SK-N-SH (cell line): ENCODE measurements around the gene ELMO1. TPM values are rescaled to one million over a fixed set of nuclear protein-coding genes. Genes with fewer than 3 reads are reported as not detected.

Experiments used
- CTCF ChIA-PET: fragments of 300-600, 350-600 bp; formaldehyde crosslinking; extraction: SDS; loops from one replicate; lab custom pipeline; 2021; lab: Yijun Ruan, JAX
- POLR2A ChIA-PET: fragments of 350-600 bp; sonication (Branson Sonifier 250); formaldehyde crosslinking; extraction: SDS; loops from one replicate; lab custom pipeline; 2020; ENCODE audit warnings: antibody characterized with exemption, inconsistent platforms; lab: Yijun Ruan, JAX
- DNase-seq: peaks from one replicate; pipeline ENCODE4 v3.0.0; 2012
- H2AFZ ChIP-seq: fragments of 200-600 bp; sonication (generic); 2 replicates; pipeline ENCODE4 v1.8.1; 2016; ENCODE audit warnings: antibody characterized with exemption, mild to moderate bottlenecking, low read depth
- H3F3A ChIP-seq: fragments of 200-600 bp; sonication (generic); replicated peaks from 2 replicates; pipeline ENCODE3; 2016; ENCODE audit warnings: antibody characterized with exemption, mild to moderate bottlenecking; ENCODE audit not compliant: insufficient read depth
- H3K27ac ChIP-seq, 2 experiments: fragments of 200-500 bp in 1 of 2; fragments of 200-600 bp in 1 of 2; sonication (Bioruptor generic) in 1 of 2; sonication (generic), shearing (Covaris generic) in 1 of 2; 2 replicates each; pipeline versions ENCODE4 v1.5.1 to v1.6.1; 2014 to 2016; ENCODE audit warnings: low read depth in 2 of 2, inconsistent platforms in 1 of 2, low read length in 1 of 2, mild to moderate bottlenecking in 1 of 2, mixed read lengths in 1 of 2
- H3K27me3 ChIP-seq: fragments of 200-600 bp; sonication (generic), shearing (Covaris generic); 2 replicates; pipeline ENCODE4 v1.6.1; 2016; ENCODE audit warnings: mixed run types; ENCODE audit not compliant: insufficient read depth
- H3K36me3 ChIP-seq, 2 experiments: fragments of 200-500 bp in 1 of 2; fragments of 200-600 bp in 1 of 2; sonication (Bioruptor generic) in 1 of 2; sonication (generic) in 1 of 2; replicated peaks in 1 of 2; 2 replicates each; pipeline versions ENCODE3 to v1.5.1; 2014 to 2016; ENCODE audit warnings: low read length in 1 of 2, mild to moderate bottlenecking in 1 of 2; ENCODE audit not compliant: insufficient read depth in 2 of 2, control insufficient read depth in 1 of 2
- H3K4me1 ChIP-seq, 2 experiments: fragments of 200-500 bp in 1 of 2; fragments of 200-600 bp in 1 of 2; sonication (Bioruptor generic) in 1 of 2; sonication (generic), shearing (Covaris generic) in 1 of 2; 2 replicates each; pipeline versions ENCODE4 v1.5.1 to v1.6.1; 2014 to 2016; ENCODE audit warnings: low read depth in 1 of 2, low read length in 1 of 2, mixed run types in 1 of 2; ENCODE audit not compliant: insufficient read depth in 2 of 2, control insufficient read depth in 1 of 2
- H3K4me2 ChIP-seq: fragments of 200-600 bp; sonication (generic), shearing (Covaris generic); 2 replicates; pipeline ENCODE4 v1.6.1; 2017; ENCODE audit warnings: mixed run types
- H3K4me3 ChIP-seq, 2 experiments: fragments of 200-500 bp in 1 of 2; fragments of 200-600 bp in 1 of 2; sonication (Bioruptor generic) in 1 of 2; sonication (generic), shearing (Covaris generic) in 1 of 2; 2 replicates each; pipeline versions ENCODE4 v1.5.1 to v1.8.1; 2014 to 2016; ENCODE audit warnings: low read depth in 2 of 2, inconsistent platforms in 1 of 2, low read length in 1 of 2, mild to moderate bottlenecking in 1 of 2, mixed read lengths in 1 of 2, moderate library complexity in 1 of 2
- H3K79me2 ChIP-seq: fragments of 200-600 bp; sonication (generic); 2 replicates; pipeline ENCODE4 v1.8.1; 2017; ENCODE audit warnings: mild to moderate bottlenecking; ENCODE audit not compliant: insufficient read depth
- H3K9ac ChIP-seq: fragments of 200-600 bp; sonication (generic); 2 replicates; pipeline ENCODE4 v1.6.1; 2017; ENCODE audit warnings: mixed run types
- H3K9me2 ChIP-seq: fragments of 200-600 bp; sonication (generic); 2 replicates; pipeline ENCODE4 v1.6.1; 2017; ENCODE audit warnings: mixed run types
- H3K9me3 ChIP-seq: fragments of 200-600 bp; sonication (generic); 2 replicates; pipeline ENCODE4 v1.6.1; 2017; ENCODE audit warnings: mixed run types, mild to moderate bottlenecking, moderate library complexity
- H4K20me1 ChIP-seq: fragments of 200-600 bp; sonication (generic); 2 replicates; pipeline ENCODE4 v1.6.1; 2017; ENCODE audit warnings: mild to moderate bottlenecking, mixed run types; ENCODE audit not compliant: insufficient read depth
- CHD2 ChIP-seq: fragments of 150-350 bp; IDR thresholded peaks from 2 replicates; pipeline ENCODE4 v1.6.1; 2018; ENCODE audit warnings: low read length; ENCODE audit not compliant: partially characterized antibody
- CTCF ChIP-seq: fragments of 200-600 bp; sonication (generic); IDR thresholded peaks from 2 replicates; pipeline ENCODE4 v1.6.1; 2017; ENCODE audit warnings: antibody characterized with exemption, mild to moderate bottlenecking, moderate library complexity
- ELF1 ChIP-seq: IDR thresholded peaks from 2 replicates; pipeline ENCODE4 v1.4.0; 2012
- FOXJ3 ChIP-seq: sonication (generic); formaldehyde crosslinking; IDR thresholded peaks from 2 replicates; pipeline ENCODE4 v1.5.1; 2020; ENCODE audit warnings: mild to moderate bottlenecking, missing genetic modification reagents
- FOXM1 ChIP-seq: IDR thresholded peaks from 2 replicates; pipeline ENCODE4 v1.4.0; 2012; ENCODE audit warnings: low read depth, mild to moderate bottlenecking
- GATA2 ChIP-seq: sonication (generic); formaldehyde crosslinking; IDR thresholded peaks from 2 replicates; pipeline ENCODE4 v1.5.0; 2020; ENCODE audit warnings: mild to moderate bottlenecking, missing genetic modification reagents
- JUND ChIP-seq: IDR thresholded peaks from 2 replicates; pipeline ENCODE4 v1.4.0; 2012
- MXI1 ChIP-seq: IDR thresholded peaks from 2 replicates; pipeline ENCODE4 v1.6.1; 2012; ENCODE audit warnings: mild to moderate bottlenecking, low read depth, low read length, improper control_type of control experiment
- NRF1 ChIP-seq: IDR thresholded peaks from 2 replicates; pipeline ENCODE4 v1.6.1; 2012; ENCODE audit warnings: low read depth, mild to moderate bottlenecking, low read length
- POLR2AphosphoS5 ChIP-seq: IDR thresholded peaks from 2 replicates; pipeline ENCODE4 v1.6.1; 2012; ENCODE audit warnings: low read depth, low read length
- RAD21 ChIP-seq: IDR thresholded peaks from 2 replicates; pipeline ENCODE4 v1.6.1; 2012; ENCODE audit warnings: mild to moderate bottlenecking, low read length
- RXRA ChIP-seq: IDR thresholded peaks from 2 replicates; pipeline ENCODE4 v1.4.0; 2012; ENCODE audit warnings: low read depth, mild to moderate bottlenecking, borderline replicate concordance
- TEAD4 ChIP-seq: IDR thresholded peaks from 2 replicates; pipeline ENCODE4 v1.4.0; 2012; ENCODE audit warnings: mild to moderate bottlenecking, borderline replicate concordance; ENCODE audit not compliant: insufficient read depth
- USF1 ChIP-seq: IDR thresholded peaks from 2 replicates; pipeline ENCODE4 v1.4.0; 2012; ENCODE audit warnings: low read depth, borderline replicate concordance
- USF2 ChIP-seq: fragments of 150-350 bp; IDR thresholded peaks from 2 replicates; pipeline ENCODE4 v1.6.1; 2017; ENCODE audit warnings: antibody characterized with exemption, low read length, low read depth, borderline replicate concordance
- YY1 ChIP-seq: IDR thresholded peaks from 2 replicates; pipeline ENCODE4 v1.4.0; 2012; ENCODE audit warnings: low read depth, mild to moderate bottlenecking
- ZBTB33 ChIP-seq: IDR thresholded peaks from 2 replicates; pipeline ENCODE4 v1.4.0; 2012; ENCODE audit warnings: low read depth, borderline replicate concordance
- WGBS: methylation state at CpG from one replicate; pipeline ENCODE4 v1.1.6; 2017; ENCODE audit warnings: low lambda C conversion rate; 5-methylcytosine and 5-hydroxymethylcytosine counted together
- polyA plus RNA-seq, 3 experiments: library from polyadenylated mRNA; depleted of rRNA; stranded (reverse); fragments of >200 nt; gene quantifications; 2 replicates each; pipeline ENCODE4 v1.2.3, GENCODE V29; 2012

ELMO1 gene
- polyA plus RNA-seq, 1 of the 3 experiments (the other 2 are of a cell fraction): 0.64 TPM

- no peak overlapping the region for H2AFZ ChIP-seq
- H3K4me2 ChIP-seq: no peak overlapping the region
- ChIA-PET CTCF (interaction anchor here (0.8 to 2.1 kb wide), 3 partner anchors 11 to 127 kb away, joined by 4 to 9 read pairs (median 5); no protein-coding TSS in a partner anchor), POLR2A (no interaction called here)
- H3K4me3 ChIP-seq: no peak overlapping the region
- no peak for DNase-seq
- WGBS: 38% methylated on average over 2 of the region's 2 CpGs
- no peak overlapping the region for H3K9ac ChIP-seq
- H3K27ac ChIP-seq: no peak overlapping the region
- H3K4me1 ChIP-seq: peaks cover 0 to 3% of the 10 kb centered on the region in 2 experiments; a peak in 1 of 4 replicates
- H3K9me3 ChIP-seq: no peaks in the 10 kb centered on the region
- no peaks in the 10 kb centered on the region for H3K9me2 ChIP-seq
- H4K20me1 ChIP-seq: no peaks in the 10 kb centered on the region
- H3K79me2 ChIP-seq: no peaks in the 10 kb centered on the region
- no peaks in the 10 kb centered on the region for H3F3A ChIP-seq
- H3K27me3 ChIP-seq: no peaks in the 10 kb centered on the region
- H3K36me3 ChIP-seq: no peaks in the 10 kb centered on the region
- TF ChIP-seq USF1 (no peak), MXI1 (no peak), USF2 (no peak), RXRA (no peak), ELF1 (no peak), CTCF (no peak), TEAD4 (no peak), GATA2 (CRISPR knock-in tag) (no peak), FOXJ3 (no peak), POLR2AphosphoS5 (no peak), NRF1 (no peak), FOXM1 (no peak), YY1 (no peak), RAD21 (no peak), CHD2 (no peak), JUND (no peak), ZBTB33 (no peak)
Measured at GRCh38 chr7:37054624-37055241, 393.9 kb downstream of the ELMO1 start.
